Lower leg skin (tissue), 4 donors: ENCODE data around the gene SCGB1C2. TPM values are rescaled to one million over a fixed set of nuclear protein-coding genes. Genes with fewer than 3 reads are reported as not detected.

ENCODE experiments used
- DNase-seq, 2 donors: peaks; one replicate each; pipeline ENCODE4 v3.0.0-alpha.2; 2019; ENCODE audit warnings: low spot score in 2 of 2
- H3K4me3 ChIP-seq: fragments of 200-600 bp; sonication (generic); 2 replicates; pipeline ENCODE4 v1.5.1; 2017; ENCODE audit warnings: mild to moderate bottlenecking, low read depth; ENCODE audit not compliant: poor library complexity, severe bottlenecking
- CTCF ChIP-seq, 3 donors: fragments of 450-650 bp; IDR thresholded peaks; one replicate each; pipeline ENCODE4 v1.5.1; 2016; ENCODE audit warnings: antibody characterized with exemption in 3 of 3, mild to moderate bottlenecking in 3 of 3, moderate library complexity in 2 of 3
- POLR2A ChIP-seq, 2 donors: fragments of 450-650 bp; IDR thresholded peaks; one replicate each; pipeline ENCODE4 v1.6.1; 2016 to 2017; ENCODE audit warnings: antibody characterized with exemption in 2 of 2, mild to moderate bottlenecking in 1 of 2, moderate library complexity in 1 of 2
- WGBS, 2 donors: methylation state at CpG; one replicate each; pipeline ENCODE4 v1.1.5; 2018; 5-methylcytosine and 5-hydroxymethylcytosine counted together
- intact Hi-C: fragments of 100-400 bp; cut with DNase I; formaldehyde crosslinking; loops from one replicate; pipeline ENCODE4 v1.15.0; 2023; ENCODE audit warnings: low total_unique reads
- total RNA-seq, 4 donors: library from RNA; depleted of rRNA; stranded (reverse); fragments of >200 nt; gene quantifications; one replicate each; pipeline ENCODE4 v1.1.0, GENCODE V29; 2016

The SCGB1C2 gene
- total RNA-seq, 4 donors from 2014 or later: not detected

- TF ChIP-seq POLR2A (IDR thresholded peaks at IDR 0.05): no peak
- TF ChIP-seq CTCF (IDR thresholded peaks at IDR 0.05): no peak
- WGBS, 2 donors: 90 to 92% methylated on average over 26 to 28 of the region's 28 CpGs
- intact Hi-C loops: no loop called here
- DNase-seq: no peak
- H3K4me3 ChIP-seq: no peak overlapping the region
Observed at GRCh38 chr17:156094-156621, 18.8 kb downstream of the SCGB1C2 start.

DNA sequence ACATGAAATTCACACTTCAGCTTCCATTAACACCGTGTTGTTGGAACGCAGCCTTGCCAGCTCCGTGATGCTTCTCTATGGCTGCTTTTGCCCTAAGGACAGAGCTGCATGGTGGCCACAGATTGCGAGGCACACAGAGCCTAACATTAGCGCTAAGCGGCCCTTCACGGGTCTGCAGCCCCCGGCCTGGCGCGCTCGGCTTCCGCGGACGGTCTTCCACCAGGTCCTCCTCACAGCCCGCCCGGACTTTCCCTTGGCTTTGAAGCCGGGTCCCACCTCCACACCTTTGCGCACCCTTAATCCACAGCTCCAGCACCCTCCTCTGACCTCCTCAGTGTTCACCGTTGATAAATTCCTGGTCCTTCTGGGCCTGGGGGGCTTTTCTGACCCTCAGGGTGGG, 19.6 kb downstream of the SCGB1C2 start:
- no peak for DNase-seq
- no peak overlapping the region for H3K4me3 ChIP-seq
- TF ChIP-seq POLR2A (IDR thresholded peaks at IDR 0.05) (no peak), CTCF (IDR thresholded peaks at IDR 0.05) (no peak)
- WGBS, 2 donors: 90 to 91% methylated on average over 19 of the region's 19 CpGs
- intact Hi-C loops: no loop called here

DNA sequence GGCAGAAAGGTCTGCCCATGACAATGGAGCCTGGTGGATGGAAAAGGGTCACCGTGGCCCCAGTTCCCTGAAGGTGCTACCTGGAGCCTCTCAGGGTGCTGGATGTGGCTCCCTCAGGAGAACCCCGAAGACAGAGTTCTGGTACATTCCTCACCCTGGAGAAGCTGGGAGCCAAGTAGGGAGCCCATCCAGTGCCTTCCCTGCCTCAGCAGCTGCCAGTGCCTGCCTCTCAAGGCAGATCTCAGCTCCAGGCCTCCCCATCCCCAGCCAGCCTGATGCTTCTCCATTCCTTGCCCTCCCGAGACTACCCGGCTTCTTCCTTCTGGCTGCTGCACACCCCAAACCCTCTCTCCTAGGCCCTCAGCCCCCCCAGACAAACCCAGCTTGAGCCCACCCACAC, 20.5 kb downstream of the SCGB1C2 start:
- TF ChIP-seq CTCF (IDR thresholded peaks at IDR 0.05): no peak
- TF ChIP-seq POLR2A (IDR thresholded peaks at IDR 0.05): no peak
- 86 to 93% methylated on average over 4 of the region's 4 CpGs for WGBS, 2 donors
- no peak overlapping the region for H3K4me3 ChIP-seq
- no peak for DNase-seq
- intact Hi-C loops: no loop called here

GRCh38 chr17:158379-158778, 21.0 kb downstream of the SCGB1C2 start:
- H3K4me3 ChIP-seq: no peak overlapping the region
- TF ChIP-seq POLR2A (IDR thresholded peaks at IDR 0.05) (no peak), CTCF (IDR thresholded peaks at IDR 0.05) (no peak)
- no peak for DNase-seq
- 93 to 95% methylated on average over 7 of the region's 7 CpGs for WGBS, 2 donors
- intact Hi-C loops: no loop called here

DNA sequence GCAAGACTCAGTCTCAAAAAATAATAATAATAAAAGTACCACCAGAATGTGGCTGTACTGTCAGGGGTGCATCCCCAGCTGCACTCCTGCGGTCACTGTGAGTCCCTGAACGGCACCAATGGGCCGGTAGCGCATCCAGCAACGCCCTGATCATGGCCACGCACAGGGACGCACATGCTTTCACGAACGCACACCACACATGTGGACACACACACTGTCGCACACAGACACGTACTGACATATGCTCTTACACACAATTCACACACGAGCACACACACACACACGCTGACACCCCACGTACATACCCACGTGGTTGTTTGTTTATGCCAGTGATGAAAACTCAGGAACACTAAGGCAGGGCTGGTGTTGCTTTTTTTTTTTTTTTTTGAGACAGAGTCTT, 22.2 kb downstream of the SCGB1C2 start:
- 92 to 95% methylated on average over 15 of the region's 15 CpGs for WGBS, 2 donors
- no peak overlapping the region for H3K4me3 ChIP-seq
- TF ChIP-seq POLR2A (IDR thresholded peaks at IDR 0.05) (no peak), CTCF (IDR thresholded peaks at IDR 0.05) (no peak)

DNA sequence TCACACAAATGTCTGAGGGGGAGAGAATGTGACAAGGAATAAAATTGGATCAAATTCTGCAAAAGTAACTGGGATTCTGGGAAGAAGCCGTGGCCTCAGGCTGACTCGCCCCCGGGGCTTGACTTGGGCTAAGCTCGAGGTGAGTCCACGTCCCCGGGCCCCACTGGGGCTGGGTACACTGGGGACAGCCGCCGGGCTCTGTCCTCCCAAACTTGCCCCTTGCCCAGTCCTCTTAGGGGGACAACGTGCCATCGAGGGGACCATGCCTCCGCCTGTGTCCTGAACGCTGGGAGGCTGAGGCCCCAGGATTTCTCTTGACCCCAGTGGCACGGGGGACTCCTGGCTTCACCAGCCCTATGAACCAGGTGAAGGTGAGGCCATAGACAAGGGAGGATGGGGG, 23.0 kb downstream of the SCGB1C2 start:
- WGBS, 2 donors: 85 to 89% methylated on average over 12 to 13 of the region's 13 CpGs
- TF ChIP-seq CTCF (IDR thresholded peaks at IDR 0.05) (no peak), POLR2A (IDR thresholded peaks at IDR 0.05) (no peak)
- intact Hi-C loops: no loop called here
- DNase-seq: no peak
- H3K4me3 ChIP-seq: no peak overlapping the region

More for the DNA sequence above, 22.2 kb downstream of the SCGB1C2 start:
- intact Hi-C loops: no loop called here
- no peak for DNase-seq
